ENCODE data around the gene FMO3.

GRCh38 chr1:171134204-171134923 is 43.7 kb downstream of the FMO3 start:
- TF ChIP-seq CTCF (IDR thresholded peaks at IDR 0.05) = no peak
- no peak for TF ChIP-seq POLR2A (IDR thresholded peaks at IDR 0.05)
- no peak for TF ChIP-seq POLR2AphosphoS5 (IDR thresholded peaks at IDR 0.05; ENCODE audit: insufficient read depth in 1 of 2, low read depth in 1 of 2)

Data from vagina (tissue), 2 donors.